Effector memory CD4-positive, alpha-beta T cell (primary cell): Measurements from ENCODE around the gene BAIAP2L1.
"Not testable (repeated sequence)": the region's sequence is repeated elsewhere in the genome, so short reads cannot be mapped to it uniquely, and the experiment has no call there.

ENCODE experiments used
- DNase-seq, 3 donors: peaks; one replicate each; pipeline ENCODE4 v3.0.0-alpha.2; 2020
- H3K27ac ChIP-seq: 2 replicates; pipeline ENCODE4 v1.7.0; 2013; ENCODE audit warnings: mild to moderate bottlenecking, low read length, moderate library complexity; ENCODE audit not compliant: insufficient read depth, poor library complexity, severe bottlenecking
- H3K27me3 ChIP-seq: replicated peaks from 2 replicates; pipeline ENCODE4 v1.7.0; 2013; ENCODE audit warnings: mild to moderate bottlenecking, low read length; ENCODE audit not compliant: insufficient read depth, control insufficient read depth, poor library complexity, severe bottlenecking
- H3K36me3 ChIP-seq: 2 replicates; pipeline ENCODE4 v1.7.0; 2013; ENCODE audit warnings: mild to moderate bottlenecking, low read length, moderate library complexity; ENCODE audit not compliant: control insufficient read depth, insufficient read depth
- H3K4me1 ChIP-seq: 2 replicates; pipeline ENCODE4 v1.7.0; 2013; ENCODE audit warnings: low read length, mild to moderate bottlenecking; ENCODE audit not compliant: control insufficient read depth, insufficient read depth, poor library complexity, severe bottlenecking
- H3K4me3 ChIP-seq: 2 replicates; pipeline ENCODE4 v1.7.0; 2013; ENCODE audit warnings: low read length, low read depth, mild to moderate bottlenecking; ENCODE audit not compliant: insufficient read depth, poor library complexity, severe bottlenecking
- H3K9me3 ChIP-seq: 2 replicates; pipeline ENCODE4 v1.7.0; 2013; ENCODE audit warnings: mild to moderate bottlenecking, low read length, moderate library complexity; ENCODE audit not compliant: control insufficient read depth

Gene BAIAP2L1

DNA sequence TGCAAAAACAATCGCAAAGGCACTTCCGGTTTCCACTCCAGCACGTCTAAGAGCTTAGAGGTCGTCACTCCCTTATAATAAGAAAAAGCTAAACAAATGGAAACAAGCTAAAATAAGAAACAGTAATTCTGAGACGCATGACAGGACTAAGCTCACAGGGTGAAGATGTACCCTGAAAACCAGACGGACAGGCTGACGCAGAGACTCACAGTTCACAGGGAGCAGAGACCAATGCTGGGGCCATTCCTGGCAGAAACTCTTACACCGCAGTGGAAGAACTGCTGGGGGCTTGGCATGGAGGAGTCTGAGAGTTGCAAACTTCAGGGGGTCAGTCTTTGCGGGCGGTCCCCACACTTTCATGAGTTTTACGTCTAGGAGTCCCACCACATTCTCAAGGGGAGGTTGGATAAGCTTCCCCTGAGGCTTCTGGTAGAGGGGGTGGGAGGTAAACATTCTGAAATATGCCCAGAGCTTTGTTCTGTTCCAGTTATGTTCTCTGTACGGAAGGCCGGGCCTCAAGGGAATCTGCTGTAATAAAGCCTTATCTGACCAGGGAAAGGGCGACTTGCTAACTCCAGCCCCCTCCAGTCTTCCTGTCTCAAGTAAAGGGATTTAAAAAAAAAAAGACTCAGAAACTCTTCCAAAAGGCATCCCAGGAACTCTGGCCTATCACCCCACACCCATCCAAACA is 71.6 kb downstream of the BAIAP2L1 start:
- no peaks in the 10 kb centered on the region for H3K4me1 ChIP-seq
- H3K4me3 ChIP-seq: no peak overlapping the region
- no peaks in the 10 kb centered on the region for H3K36me3 ChIP-seq
- H3K27ac ChIP-seq: no peak overlapping the region
- no peak for DNase-seq
- H3K9me3 ChIP-seq: no peaks in the 10 kb centered on the region
- H3K27me3 ChIP-seq: no peaks in the 10 kb centered on the region

DNA sequence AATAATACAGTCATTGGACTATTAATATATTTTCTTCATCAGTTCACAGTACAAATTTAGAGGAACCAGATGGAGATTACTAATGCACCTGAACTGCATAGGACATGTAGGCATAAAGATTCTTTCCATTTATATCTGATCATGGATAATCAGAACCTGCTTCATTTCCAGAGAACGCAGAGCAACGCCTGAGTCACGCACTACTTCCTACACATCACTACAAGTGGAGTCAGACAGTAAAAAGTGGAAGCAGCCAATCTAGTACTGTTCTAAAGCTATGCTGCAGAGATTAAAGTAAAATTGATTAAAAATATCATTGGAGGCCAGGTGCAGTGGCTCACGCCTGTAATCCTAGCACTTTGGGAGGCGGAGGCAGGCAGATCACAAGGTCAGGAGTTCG is 76.1 kb downstream of the BAIAP2L1 start:
- Histone ChIP-seq H3K4me1 (no peaks in the 10 kb centered on the region), H3K27ac (no peak overlapping the region), H3K4me3 (no peak overlapping the region), H3K36me3 (no peaks in the 10 kb centered on the region), H3K9me3 (no peaks in the 10 kb centered on the region), H3K27me3 (no peaks in the 10 kb centered on the region)
- DNase-seq: no peak

GRCh38 chr7:98323597-98324322 is 77.1 kb downstream of the BAIAP2L1 start:
- no peak overlapping the region for H3K4me3 ChIP-seq
- no peaks in the 10 kb centered on the region for H3K4me1 ChIP-seq
- H3K36me3 ChIP-seq: no peaks in the 10 kb centered on the region
- no peak overlapping the region for H3K27ac ChIP-seq
- no peak for DNase-seq
- H3K27me3 ChIP-seq: no peaks in the 10 kb centered on the region
- no peaks in the 10 kb centered on the region for H3K9me3 ChIP-seq

DNA sequence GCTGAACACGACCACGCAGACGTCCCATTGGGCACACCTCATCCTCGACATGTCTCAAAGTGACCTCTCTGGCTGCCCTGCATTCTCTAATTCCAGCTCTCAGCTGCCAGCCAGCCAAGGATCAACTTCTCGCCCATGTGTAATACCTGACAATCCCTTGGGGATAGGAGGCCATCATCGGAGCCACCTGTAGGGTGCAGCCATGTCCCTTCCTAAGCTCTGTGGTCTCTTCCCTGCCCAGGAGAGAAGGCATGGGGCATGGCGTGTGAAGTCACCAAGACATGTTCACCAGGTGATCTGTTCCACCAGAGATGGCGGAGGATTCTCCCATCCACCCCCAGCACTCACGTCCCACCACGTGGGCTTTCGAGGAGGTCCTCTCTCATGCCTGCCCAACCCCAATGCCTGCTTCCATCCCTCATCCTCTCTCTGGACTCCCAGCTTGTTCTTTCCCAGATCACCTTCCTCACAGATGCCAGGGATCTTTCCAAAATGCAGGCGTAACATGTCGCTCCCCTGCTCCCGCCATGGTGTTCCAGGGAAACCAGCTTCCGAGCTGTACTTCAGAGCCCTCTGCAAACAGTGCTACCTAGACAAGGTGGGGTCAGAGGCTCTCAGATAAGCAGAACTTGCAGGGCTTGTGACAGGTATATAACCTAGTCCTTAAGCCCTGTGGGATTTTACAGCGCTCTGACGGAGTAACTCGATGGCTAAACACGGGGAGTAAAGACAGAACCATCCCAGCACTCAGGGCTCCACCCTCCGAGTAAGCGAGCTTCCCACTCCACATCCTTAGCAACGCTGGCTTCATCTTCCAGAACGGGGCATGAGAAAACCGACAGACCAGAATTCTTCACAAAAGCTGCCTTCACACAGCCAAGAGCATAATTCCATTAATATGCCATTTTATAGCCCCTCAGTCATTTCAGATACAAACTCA is 78.3 kb downstream of the BAIAP2L1 start:
- no peaks in the 10 kb centered on the region for H3K27me3 ChIP-seq
- no peaks in the 10 kb centered on the region for H3K36me3 ChIP-seq
- H3K4me1 ChIP-seq: no peaks in the 10 kb centered on the region
- no peak overlapping the region for H3K27ac ChIP-seq
- no peak for DNase-seq
- no peaks in the 10 kb centered on the region for H3K9me3 ChIP-seq
- H3K4me3 ChIP-seq: no peak overlapping the region

DNA sequence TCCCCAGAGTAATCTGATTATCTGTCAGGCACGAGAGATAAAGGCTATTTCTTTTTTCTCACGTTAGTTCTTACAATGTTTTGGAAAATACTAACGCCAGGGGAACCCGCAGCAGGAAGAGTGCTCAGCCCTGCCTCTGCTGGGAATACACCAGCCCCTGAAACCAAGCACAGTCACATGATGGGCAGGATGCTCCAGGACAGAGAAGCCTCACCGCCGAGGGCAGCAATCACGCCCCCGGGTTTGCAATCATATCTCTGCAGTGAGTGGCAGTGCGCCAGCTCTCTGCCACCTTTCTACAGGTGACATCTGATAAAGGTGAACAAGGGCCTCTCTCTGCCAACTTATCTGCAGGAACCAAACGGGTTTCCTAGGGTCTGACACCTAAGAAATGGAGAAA is 79.6 kb downstream of the BAIAP2L1 start:
- Histone ChIP-seq H3K4me3 (no peak overlapping the region), H3K27me3 (no peaks in the 10 kb centered on the region), H3K36me3 (no peaks in the 10 kb centered on the region), H3K9me3 (no peaks in the 10 kb centered on the region), H3K4me1 (no peaks in the 10 kb centered on the region), H3K27ac (no peak overlapping the region)
- no peak for DNase-seq

GRCh38 chr7:98319176-98319575 is 81.7 kb downstream of the BAIAP2L1 start:
- no peak for DNase-seq
- Histone ChIP-seq H3K9me3 (no peaks in the 10 kb centered on the region), H3K36me3 (no peaks in the 10 kb centered on the region), H3K4me3 (no peak overlapping the region), H3K27ac (no peak overlapping the region), H3K4me1 (no peaks in the 10 kb centered on the region), H3K27me3 (no peaks in the 10 kb centered on the region)

DNA sequence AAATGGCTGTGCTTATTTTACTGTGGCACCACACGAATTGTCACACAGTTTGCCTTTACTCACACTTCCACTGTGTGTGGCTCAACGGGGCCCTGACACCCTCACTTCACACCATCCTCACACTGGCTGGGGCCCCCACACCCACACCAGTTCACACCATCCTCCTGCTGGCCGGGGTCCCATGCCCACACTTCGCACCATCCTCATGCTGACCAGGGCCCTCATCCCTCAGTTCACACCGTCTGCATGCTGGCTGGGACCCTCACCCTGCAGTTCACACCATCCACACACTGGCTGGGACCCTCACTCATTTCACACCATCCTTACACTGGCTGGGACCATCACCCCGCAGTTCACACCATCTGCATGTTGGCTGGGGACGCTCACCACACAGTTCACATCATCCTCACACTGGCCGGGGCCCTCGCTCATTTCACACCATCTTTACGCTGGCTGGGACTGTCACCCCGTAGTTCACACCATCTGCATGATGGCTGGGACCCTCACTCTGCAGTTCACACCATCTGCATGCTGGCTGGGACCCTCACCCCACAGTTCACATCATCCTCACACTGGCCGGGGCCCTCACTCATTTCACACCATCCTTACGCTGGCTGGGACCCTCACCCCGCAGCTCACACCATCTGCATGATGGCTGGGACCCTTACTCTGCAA is 83.4 kb downstream of the BAIAP2L1 start:
- Histone ChIP-seq H3K27ac (no peak overlapping the region), H3K9me3 (no peaks in the 10 kb centered on the region)

DNA sequence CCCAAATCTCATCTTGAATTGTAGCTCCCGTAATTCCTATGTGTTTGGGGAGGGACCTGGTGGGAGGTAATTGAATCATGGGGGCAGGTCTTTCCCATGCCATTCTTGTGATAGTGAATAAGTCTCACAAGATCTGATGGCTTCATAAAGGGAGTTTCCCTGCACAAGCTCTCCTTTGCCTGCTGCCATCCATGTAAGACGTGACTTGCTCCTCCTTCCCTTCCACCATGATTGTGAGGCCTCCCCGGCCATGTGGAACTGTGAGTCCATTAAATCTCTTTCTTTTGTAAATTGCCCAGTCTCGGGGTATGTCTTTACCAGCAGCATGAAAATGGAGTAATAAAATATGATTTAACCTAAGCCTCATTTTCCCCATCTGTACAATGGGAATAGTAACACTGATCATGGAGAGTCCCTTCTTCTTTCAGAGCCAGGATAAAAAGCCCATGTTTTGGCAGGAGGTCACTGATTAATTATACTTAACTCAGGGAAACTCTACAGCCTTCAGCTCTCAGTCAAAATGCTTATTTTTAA is 84.8 kb downstream of the BAIAP2L1 start:
- H3K27me3 ChIP-seq, H3K36me3 ChIP-seq, H3K27ac ChIP-seq, DNase-seq, H3K4me1 ChIP-seq, H3K9me3 ChIP-seq, H3K4me3 ChIP-seq: not testable (repeated sequence)

More for the DNA sequence above, 83.4 kb downstream of the BAIAP2L1 start:
- no peak for DNase-seq
- H3K4me3 ChIP-seq: no peak overlapping the region
- H3K36me3 ChIP-seq: no peaks in the 10 kb centered on the region
- no peaks in the 10 kb centered on the region for H3K27me3 ChIP-seq
- H3K4me1 ChIP-seq: no peaks in the 10 kb centered on the region

- Histone ChIP-seq H3K27me3 (no peaks in the 10 kb centered on the region), H3K36me3 (no peaks in the 10 kb centered on the region), H3K4me3 (no peak overlapping the region), H3K4me1 (no peaks in the 10 kb centered on the region), H3K9me3 (no peaks in the 10 kb centered on the region), H3K27ac (no peak overlapping the region)
- DNase-seq: no peak
Observed at GRCh38 chr7:98315318-98315993, 85.4 kb downstream of the BAIAP2L1 start.
